ENCODE data around the gene ATP2C2. TPM values are rescaled to one million over a fixed set of nuclear protein-coding genes. Genes with fewer than 3 reads are reported as not detected.

The ATP2C2 gene
- total and polyA plus RNA-seq, 8 donors = 11.2 to 52.8 (median 22.2) TPM

DNA sequence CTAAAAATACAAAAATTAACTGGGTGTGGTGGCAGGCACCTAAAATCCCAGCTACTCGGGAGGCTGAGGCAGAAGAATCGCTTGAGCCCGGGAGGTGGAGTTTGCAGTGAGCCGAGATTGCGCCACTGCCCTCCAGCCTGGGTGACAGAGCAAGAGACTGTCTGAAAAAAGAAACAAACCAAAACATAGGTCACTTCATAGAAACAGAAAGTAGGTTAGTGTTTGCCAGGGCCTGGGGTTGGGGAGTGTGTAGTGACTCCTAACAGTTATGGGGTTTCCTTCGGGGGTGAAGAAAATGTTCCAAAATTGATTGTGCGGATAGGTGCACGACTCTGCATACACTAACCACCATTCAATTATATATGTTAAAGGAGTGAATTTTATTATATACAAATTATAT, 59.2 kb downstream of the ATP2C2 start:
- no peak overlapping the region for H3K4me3 ChIP-seq
- no peak for TF ChIP-seq CTCF (IDR thresholded peaks at IDR 0.05)
- peaks cover 0 to 39% of the 10 kb centered on the region in 2 donors for H3K36me3 ChIP-seq
- no peak overlapping the region for H3K27ac ChIP-seq
- DNase-seq (no peak), ATAC-seq (no peak)
- no peaks in the 10 kb centered on the region for H3K9me3 ChIP-seq
- H3K4me1 ChIP-seq = no peaks in the 10 kb centered on the region
- intact Hi-C loops (cut with DNase I) = no loop called here
- H3K27me3 ChIP-seq = no peaks in the 10 kb centered on the region

- intact Hi-C loops (cut with DNase I) = no loop called here
- no peak overlapping the region for H3K4me3 ChIP-seq
- no peak overlapping the region for H3K27ac ChIP-seq
- peaks cover 0 to 19% of the 10 kb centered on the region in 2 donors for H3K36me3 ChIP-seq
- DNase-seq (no peak), ATAC-seq (no peak)
- no peak for TF ChIP-seq CTCF (IDR thresholded peaks at IDR 0.05)
- H3K27me3 ChIP-seq = no peaks in the 10 kb centered on the region
- no peaks in the 10 kb centered on the region for H3K9me3 ChIP-seq
- H3K4me1 ChIP-seq = no peaks in the 10 kb centered on the region
Measured at GRCh38 chr16:84430860-84431259, 62.5 kb downstream of the ATP2C2 start.

- Histone ChIP-seq H3K36me3 (peaks cover 0 to 5% of the 10 kb centered on the region in 2 donors), H3K4me3 (no peak overlapping the region), H3K4me1 (no peaks in the 10 kb centered on the region), H3K27me3 (no peaks in the 10 kb centered on the region), H3K9me3 (no peaks in the 10 kb centered on the region), H3K27ac (no peak overlapping the region)
- ATAC-seq (no peak), DNase-seq (no peak)
- intact Hi-C loops (cut with DNase I) = no loop called here
- no peak for TF ChIP-seq CTCF (IDR thresholded peaks at IDR 0.05)
Measured at GRCh38 chr16:84434800-84435199, 66.5 kb downstream of the ATP2C2 start.

DNA sequence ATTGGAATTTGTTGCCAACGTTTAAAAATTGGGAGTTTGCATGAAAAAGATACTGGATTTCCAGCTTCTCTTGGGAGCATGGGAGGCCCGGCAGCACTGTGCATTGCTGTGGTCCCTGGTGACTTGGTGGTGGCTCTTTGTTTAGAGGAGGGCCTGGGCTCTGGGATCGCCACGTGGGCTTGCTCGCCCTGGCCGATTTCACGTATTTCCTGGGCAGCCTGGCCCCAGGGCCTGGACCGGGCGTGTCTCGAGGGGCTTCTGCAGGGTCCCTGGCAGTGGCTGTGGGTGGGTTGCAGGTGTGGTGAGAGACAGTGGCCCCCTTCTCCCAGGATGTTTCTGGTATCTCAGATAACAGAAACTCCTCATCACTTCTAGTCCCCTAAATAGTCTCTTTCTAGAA, 67.9 kb downstream of the ATP2C2 start:
- Histone ChIP-seq H3K27ac (no peak overlapping the region), H3K4me3 (no peak overlapping the region), H3K9me3 (no peaks in the 10 kb centered on the region), H3K36me3 (peaks cover 0 to 16% of the 10 kb centered on the region in 2 donors), H3K4me1 (no peaks in the 10 kb centered on the region), H3K27me3 (no peaks in the 10 kb centered on the region)
- no peak for ATAC-seq
- intact Hi-C loops (cut with DNase I) = no loop called here
- no peak for TF ChIP-seq CTCF (IDR thresholded peaks at IDR 0.05)
- DNase-seq = no peak

GRCh38 chr16:84438971-84439696, 70.8 kb downstream of the ATP2C2 start:
- no peak for DNase-seq
- Histone ChIP-seq H3K4me1 (no peaks in the 10 kb centered on the region), H3K27me3 (peaks cover 0 to 11% of the 10 kb centered on the region in 2 donors), H3K36me3 (peaks cover 0 to 33% of the 10 kb centered on the region in 2 donors), H3K4me3 (no peak overlapping the region), H3K9me3 (no peaks in the 10 kb centered on the region), H3K27ac (no peak overlapping the region)
- TF ChIP-seq CTCF (IDR thresholded peaks at IDR 0.05) = no peak
- intact Hi-C loops (cut with DNase I) = no loop called here
- ATAC-seq = no peak
